Activated CD4-positive, CD25-positive, alpha-beta regulatory T cell treated with anti-CD3 and anti-CD28 coated beads, Interleukin-2, amount 50 U/mL, for 72 hours (primary cell): ENCODE measurements around the gene NPNT.
"Not testable (repeated sequence)": the region's sequence is repeated elsewhere in the genome, so short reads cannot be mapped to it uniquely, and the experiment has no call there.

Source experiments
- DNase-seq: peaks from one replicate; pipeline ENCODE4 v3.0.0; 2021

Gene NPNT

DNA sequence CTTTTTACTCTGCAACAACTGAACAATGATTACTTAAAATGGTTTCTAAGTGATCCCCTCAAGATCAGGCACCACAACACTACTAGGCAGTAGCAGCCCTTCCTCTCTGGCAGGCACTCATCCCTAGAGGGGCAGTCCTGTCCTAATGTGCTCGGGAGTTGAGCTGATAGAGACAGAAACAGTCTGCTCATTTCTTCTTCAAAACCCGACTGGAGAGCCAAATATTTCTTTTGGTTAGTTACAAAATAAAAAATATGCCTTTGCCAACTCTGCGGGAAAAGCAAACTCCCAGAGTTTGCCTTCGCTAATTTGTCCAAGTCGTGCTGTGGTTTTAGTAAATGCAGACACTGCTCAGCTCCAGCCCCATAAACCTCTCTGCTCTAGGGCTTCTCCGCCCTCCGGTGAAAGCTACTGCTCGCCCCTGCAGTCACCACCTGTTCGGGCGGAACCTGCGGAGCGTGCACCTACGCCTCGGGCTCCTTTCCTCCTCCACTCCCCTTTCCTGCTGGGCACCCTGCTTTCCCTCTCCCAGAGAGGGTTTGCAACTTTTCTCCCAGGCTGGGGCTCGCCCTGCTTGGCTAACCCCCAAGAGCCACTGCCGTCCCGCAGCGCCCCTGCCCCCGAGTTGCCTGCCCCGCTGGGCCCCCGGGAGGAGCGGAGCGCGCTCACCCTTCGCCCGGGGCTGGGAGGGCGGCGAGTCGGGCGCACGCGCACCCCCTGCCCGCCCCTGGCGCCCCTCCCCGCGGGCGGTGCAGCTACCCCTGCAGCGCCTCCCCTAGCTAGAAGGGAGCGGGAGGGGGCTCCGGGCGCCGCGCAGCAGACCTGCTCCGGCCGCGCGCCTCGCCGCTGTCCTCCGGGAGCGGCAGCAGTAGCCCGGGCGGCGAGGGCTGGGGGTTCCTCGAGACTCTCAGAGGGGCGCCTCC, at the start of gene NPNT:
TSS of gene NPNT (plus strand) at position 812 of the 923 bp plus-strand sequence. CDS start 182 bp downstream, outside the sequence.
- no peak for DNase-seq

GRCh38 chr4:105845559-105845958, 49.7 kb upstream of the NPNT start:
- DNase-seq, result no peak

DNA sequence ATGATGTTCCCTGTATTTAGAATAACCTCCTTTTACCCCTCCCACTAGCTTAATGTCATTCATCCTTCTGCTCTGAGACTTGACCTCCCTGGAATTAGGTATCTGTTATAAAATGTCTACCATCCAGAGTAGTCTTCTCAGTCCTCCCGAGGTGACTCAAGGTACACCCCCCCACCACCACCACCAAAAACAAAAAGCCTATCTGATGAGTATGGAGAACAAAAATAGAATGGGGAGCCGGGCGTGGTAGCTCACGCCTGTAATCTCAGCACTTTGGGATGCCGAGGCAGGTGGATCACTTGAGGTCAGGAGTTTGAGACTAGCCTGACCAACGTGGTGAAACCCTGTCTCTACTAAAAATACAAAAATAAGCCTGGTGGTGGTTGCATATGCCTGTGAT, 46.9 kb upstream of the NPNT start:
- DNase-seq, result not testable (repeated sequence)

- DNase-seq, result no peak
Observed at GRCh38 chr4:105851196-105851595, 44.1 kb upstream of the NPNT start.

DNA sequence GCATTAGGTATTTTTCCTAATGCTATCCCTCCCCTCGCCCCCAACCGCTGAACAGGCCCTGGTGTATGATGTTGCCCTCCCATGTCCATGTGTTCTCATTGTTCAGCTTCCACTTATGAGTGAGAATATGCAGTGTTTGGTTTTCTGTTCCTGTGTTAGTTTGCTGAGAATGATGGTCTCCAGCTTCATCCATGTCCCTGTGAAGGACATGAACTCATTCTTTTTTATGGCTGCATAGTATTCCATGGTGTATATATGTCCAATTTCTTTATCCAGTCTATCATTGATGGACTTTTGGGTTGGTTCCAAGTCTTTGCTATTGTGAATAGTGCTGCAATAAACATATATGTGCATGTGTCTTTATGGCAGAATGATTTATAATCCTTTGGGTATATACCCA, 43.0 kb upstream of the NPNT start:
- DNase-seq, result not testable (repeated sequence)

- no peak for DNase-seq
Observed at GRCh38 chr4:105858466-105859040, 36.7 kb upstream of the NPNT start.

DNA sequence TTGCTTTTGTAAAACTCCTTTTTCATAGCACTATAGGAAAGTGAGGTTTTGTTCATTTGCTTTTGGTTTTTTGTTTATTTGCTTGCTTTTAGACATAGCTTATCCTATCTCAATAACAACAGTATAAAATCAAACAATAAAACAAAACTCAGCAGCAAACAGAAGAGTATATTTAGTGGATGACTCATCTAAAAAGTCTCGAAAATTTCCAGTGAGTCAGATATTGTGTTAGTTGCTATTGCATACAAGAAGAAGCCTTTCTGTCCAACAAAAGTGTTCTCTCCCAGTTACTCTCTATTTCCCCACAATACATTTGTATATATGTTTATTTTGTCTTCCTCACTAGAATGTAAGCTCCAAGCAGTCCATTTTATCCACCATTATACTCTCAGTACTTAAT, 36.0 kb upstream of the NPNT start:
- no peak for DNase-seq

GRCh38 chr4:105870963-105871362, 24.3 kb upstream of the NPNT start:
- no peak for DNase-seq

- no peak for DNase-seq
Observed at GRCh38 chr4:105871997-105872396, 23.3 kb upstream of the NPNT start.

DNA sequence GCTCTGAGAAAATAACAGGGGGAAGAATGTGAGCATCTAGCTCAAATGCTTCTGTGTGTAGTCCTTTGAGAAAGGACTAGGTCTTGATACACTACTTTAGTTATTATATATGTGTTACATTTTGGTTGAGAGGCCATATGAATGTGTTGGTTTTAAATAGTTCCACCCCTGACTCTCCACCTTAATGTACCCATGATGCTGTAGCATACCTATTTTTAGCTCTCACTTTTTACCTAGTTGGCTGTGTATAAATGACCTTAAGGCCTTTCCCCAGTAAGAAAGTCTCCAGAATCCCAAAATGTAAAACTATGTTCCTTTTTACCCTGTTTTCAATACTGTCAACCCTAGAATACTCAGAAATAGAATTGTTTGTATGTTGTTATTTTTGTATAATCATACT, 20.0 kb upstream of the NPNT start:
- DNase-seq, result no peak

DNA sequence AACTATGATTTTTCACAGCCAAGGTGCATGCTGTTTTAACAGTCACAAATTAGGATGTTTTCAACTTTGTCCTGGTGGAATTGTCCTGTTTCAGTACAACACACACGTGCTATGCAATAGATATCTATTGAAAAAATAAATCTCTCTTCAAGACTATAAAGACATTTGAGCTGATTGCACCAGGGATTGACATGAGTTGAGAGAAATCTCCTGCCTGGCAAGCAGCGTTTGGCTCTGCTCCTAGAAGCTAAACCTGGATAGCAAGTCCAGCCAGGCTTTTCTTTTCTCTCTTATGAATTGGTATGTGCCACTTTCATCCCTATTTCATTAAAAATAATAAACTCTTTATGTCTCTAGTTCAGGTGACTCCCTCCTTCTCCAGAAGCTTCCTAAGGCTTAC, 16.6 kb upstream of the NPNT start:
- DNase-seq, result no peak

- DNase-seq, result no peak
Observed at GRCh38 chr4:105887508-105887907, 7.8 kb upstream of the NPNT start.

DNA sequence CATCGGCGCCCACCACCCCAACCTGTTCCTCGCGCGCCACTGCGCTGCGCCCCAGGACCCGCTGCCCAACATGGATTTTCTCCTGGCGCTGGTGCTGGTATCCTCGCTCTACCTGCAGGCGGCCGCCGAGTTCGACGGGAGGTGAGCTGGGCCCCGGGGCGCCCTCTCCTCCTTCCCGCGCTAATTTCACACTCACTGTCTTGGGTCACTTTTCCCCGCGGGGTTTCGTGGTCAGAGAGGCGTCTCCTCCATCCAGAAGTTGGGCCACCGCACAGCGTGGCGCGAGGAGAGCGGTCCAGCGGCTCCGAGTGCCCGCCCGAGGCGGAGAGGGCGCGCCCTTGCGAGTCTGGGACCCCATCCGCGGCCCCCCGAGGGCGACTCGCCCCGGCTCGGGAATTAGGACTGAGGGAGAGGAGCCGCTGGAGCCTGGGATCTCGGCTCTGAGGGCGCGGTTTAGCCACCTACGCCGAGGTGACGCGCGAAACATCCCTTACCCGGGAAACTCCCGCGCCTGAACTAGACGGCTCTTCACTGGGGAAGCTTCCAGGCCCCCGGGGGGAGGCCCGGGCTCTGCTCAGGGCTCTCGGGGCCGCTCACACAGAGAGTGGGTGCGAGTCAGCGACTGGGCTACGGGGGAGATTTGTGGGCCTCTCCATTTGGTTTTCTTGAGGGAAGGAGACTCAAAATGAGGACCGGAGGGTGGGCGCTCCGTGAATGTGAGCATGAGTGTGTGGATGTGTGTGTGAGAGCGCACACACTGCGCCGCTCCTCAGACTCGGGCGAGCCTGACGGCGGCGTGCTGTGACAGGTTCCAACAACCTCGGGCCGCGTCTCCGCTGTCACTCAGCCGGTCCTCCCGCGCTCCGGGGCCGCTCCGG, 551 bp downstream of the NPNT start:
- no peak for DNase-seq

DNA sequence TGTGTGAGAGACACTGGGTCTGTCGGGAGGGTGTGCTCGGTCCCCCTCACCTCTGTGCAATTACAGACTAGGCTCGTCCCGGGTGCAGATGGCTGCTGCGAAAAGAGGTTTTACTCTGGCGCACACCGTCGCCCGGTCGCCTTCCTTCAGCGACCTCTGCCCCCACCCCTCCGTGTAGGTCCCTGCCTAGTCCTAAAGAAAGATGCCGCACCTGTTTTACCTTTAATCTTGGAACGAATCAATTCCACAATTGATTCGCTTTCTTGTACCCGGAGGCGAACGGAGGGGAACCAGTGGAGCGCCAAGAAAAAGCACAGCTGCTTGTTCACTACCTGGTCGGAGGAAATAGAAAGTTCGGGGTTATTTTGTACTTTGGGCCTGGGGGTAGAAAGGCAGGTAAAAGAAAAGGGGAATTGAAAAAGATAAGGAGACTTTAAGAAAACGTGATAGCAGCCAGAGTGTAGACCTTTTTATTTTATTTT, 1.2 kb downstream of the NPNT start:
- DNase-seq, result no peak

DNA sequence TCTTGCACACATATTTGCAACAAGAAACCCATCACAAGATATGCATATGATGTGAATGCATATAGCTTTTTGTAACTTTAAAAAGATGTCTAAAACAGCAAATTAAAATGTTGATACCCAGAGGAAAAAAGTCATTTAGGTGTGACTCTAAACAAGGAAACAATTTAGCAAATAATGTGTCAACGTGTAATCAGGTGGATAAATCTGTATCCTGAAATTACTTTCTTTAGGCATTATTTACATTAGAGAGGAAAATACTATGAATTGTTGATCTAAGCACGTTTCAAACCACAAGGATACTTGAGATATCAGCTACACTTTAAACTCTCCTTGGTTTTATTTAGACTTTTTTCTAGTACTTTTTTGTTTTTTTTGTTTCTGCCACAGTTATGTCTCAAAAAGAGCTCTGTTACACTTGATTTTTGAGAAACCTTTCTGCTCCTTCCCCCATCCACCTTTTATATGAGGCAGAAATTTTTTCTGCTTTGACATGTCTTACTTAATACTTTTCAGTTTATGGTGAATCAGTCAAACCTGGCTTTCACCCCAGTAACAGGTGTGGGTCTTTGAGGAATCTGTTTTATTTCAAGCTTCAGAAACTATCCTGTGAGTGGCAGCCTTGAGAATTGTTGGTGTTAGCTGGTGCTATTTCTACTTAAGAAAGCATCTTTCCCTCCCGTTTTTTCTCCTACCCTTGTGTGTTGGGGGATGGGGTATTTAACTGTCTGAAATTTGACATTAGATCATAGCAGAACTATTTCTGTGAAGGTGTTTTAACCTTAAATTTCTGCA, 1.9 kb downstream of the NPNT start:
- DNase-seq, result no peak

GRCh38 chr4:105900541-105900940, 5.3 kb downstream of the NPNT start:
- no peak for DNase-seq

- no peak for DNase-seq
Observed at GRCh38 chr4:105902550-105903262, 7.4 kb downstream of the NPNT start.

DNA sequence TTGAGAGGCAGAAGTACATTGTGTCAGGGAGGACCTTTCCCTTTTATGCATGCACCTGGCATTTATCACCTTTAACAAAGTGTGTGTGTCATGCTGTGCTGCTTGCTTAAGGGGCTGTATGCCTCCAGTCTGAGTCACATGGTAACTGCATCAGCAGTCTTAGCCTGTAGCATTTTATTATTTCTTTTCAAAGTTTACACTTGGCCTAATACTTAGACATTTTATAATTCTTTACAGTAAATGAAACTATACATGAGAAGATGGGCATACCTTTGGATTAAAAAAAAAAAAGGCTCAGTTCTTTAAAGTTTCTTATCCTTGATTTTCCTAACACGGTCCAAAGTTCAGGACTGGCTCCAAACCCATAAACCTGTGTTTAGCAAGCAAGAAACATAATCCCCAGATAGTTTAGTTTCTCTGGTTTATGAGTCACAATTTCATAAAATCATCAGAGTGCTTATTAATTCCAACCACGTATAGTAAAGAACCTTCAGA, 14.6 kb downstream of the NPNT start:
- no peak for DNase-seq

GRCh38 chr4:105911426-105911825, 16.2 kb downstream of the NPNT start:
- DNase-seq, result no peak

DNA sequence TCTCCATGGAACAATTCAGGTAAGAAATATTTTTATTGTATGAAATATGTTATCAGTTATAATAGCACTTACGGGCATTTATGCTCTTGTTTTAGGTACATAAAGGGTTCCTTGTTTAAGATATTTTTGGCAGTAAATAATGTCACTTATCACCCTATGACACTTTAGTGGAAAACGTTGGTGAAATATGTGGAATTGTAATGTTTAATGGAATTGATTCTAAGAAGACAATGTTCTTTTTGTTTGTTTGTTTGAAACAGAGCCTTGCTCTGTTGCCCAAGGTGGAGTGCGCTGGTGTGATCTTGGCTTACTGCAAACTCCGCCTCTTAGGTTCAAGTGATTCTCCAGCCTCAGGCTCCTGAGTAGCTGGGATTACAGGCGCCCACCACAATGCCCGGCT, 17.4 kb downstream of the NPNT start:
- DNase-seq, result no peak

DNA sequence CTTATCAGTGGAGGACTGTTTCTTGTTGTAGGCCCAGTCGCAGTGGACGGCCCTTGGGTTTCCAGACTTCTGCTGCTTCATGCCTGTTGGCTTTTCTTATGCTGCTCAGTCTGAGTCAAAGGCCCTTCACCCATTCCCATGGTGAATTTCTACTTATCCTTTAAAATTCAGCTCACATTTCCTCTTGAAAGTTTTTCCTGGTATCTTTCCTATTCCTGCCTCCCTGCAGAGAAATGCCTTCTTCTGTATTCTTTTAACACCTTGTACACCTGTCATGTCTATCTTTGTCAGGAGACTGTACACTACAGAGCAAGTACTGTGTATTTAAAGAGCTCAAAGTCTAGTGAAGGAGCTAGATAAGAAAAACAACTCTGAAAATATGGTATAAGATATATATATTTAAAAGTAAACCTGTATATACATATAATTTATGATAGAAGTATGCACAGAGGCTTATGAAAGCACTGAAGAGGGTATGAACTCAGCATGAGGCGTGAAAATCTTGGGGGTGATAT, 22.0 kb downstream of the NPNT start:
- DNase-seq, result no peak
